Stomach (tissue), 4 donors: ENCODE measurements around the gene ASTN1.

Experiments used
- CTCF ChIP-seq, 7 experiments: fragments of 450-650 bp in 4 of 7; fragments of 200-600 bp in 3 of 7; sonication (generic) in 3 of 7; IDR thresholded peaks; one replicate each; pipeline ENCODE4 v1.5.1; 2016 to 2019; ENCODE audit warnings: antibody characterized with exemption in 7 of 7, control low read depth in 2 of 7, mild to moderate bottlenecking in 1 of 7
- POLR2AphosphoS5 ChIP-seq, 3 donors: sonication (generic); formaldehyde crosslinking; IDR thresholded peaks; one replicate each; pipeline ENCODE4 v1.6.1; 2016; ENCODE audit warnings: antibody characterized with exemption in 3 of 3

- no peak for TF ChIP-seq CTCF (IDR thresholded peaks at IDR 0.05)
- TF ChIP-seq POLR2AphosphoS5 (IDR thresholded peaks at IDR 0.05), result no peak
These were observed 265.2 kb downstream of the ASTN1 start for GRCh38 chr1:176899321-176899720.
